Karpas-422 (cell line): ENCODE measurements around the gene LYST. TPM values are rescaled to one million over a fixed set of nuclear protein-coding genes. Genes with fewer than 3 reads are reported as not detected.

Experiments
- DNase-seq: peaks from one replicate; pipeline ENCODE4 v3.0.0-alpha.2; 2015
- H2AFZ ChIP-seq: fragments of 200-600 bp; sonication (generic); 2 replicates; pipeline ENCODE4 v1.6.1; 2014; ENCODE audit warnings: antibody characterized with exemption, low read length, mixed read lengths
- H3K27ac ChIP-seq: fragments of 200-600 bp; sonication (generic); 2 replicates; pipeline ENCODE4 v1.5.1; 2014; ENCODE audit warnings: mild to moderate bottlenecking, low read length, moderate library complexity
- H3K27me3 ChIP-seq: fragments of 200-600 bp; sonication (generic); 2 replicates; pipeline ENCODE4 v1.6.1; 2014; ENCODE audit warnings: low read length, mixed read lengths
- H3K36me3 ChIP-seq: fragments of 200-600 bp; sonication (generic); 2 replicates; pipeline ENCODE4 v1.6.1; 2014; ENCODE audit warnings: low read length, mixed read lengths; ENCODE audit not compliant: insufficient read depth
- H3K4me1 ChIP-seq: fragments of 200-600 bp; sonication (generic); 2 replicates; pipeline ENCODE4 v1.6.1; 2014; ENCODE audit warnings: mild to moderate bottlenecking, low read length, mixed read lengths
- H3K4me2 ChIP-seq: fragments of 200-600 bp; sonication (generic); 2 replicates; pipeline ENCODE4 v1.6.1; 2014; ENCODE audit warnings: low read length, low read depth, mild to moderate bottlenecking; ENCODE audit not compliant: poor library complexity, severe bottlenecking
- H3K4me3 ChIP-seq: fragments of 200-600 bp; sonication (generic); 2 replicates; pipeline ENCODE4 v1.5.1; 2014; ENCODE audit warnings: mild to moderate bottlenecking, antibody characterized with exemption, low read length, mixed read lengths
- H3K79me2 ChIP-seq: fragments of 200-600 bp; sonication (generic); 2 replicates; pipeline ENCODE4 v1.6.1; 2014; ENCODE audit warnings: mild to moderate bottlenecking, low read length, mixed read lengths
- H3K9ac ChIP-seq: fragments of 200-600 bp; sonication (generic); 2 replicates; pipeline ENCODE4 v1.6.0; 2014; ENCODE audit warnings: low read length
- H3K9me2 ChIP-seq: fragments of 200-600 bp; sonication (generic), shearing (Covaris generic); replicated peaks from 2 replicates; pipeline ENCODE4 v1.6.0; 2014; ENCODE audit warnings: mild to moderate bottlenecking, low read length, moderate library complexity; ENCODE audit not compliant: insufficient read depth
- H3K9me3 ChIP-seq: fragments of 300-700, 200-600 bp; sonication (generic); 2 replicates; pipeline ENCODE4 v1.6.1; 2014; ENCODE audit warnings: low read length, mixed read lengths
- H4K20me1 ChIP-seq: fragments of 200-600 bp; sonication (generic); 2 replicates; pipeline ENCODE4 v1.6.1; 2014; ENCODE audit warnings: mild to moderate bottlenecking, antibody characterized with exemption, low read length, low read depth; ENCODE audit not compliant: insufficient read depth
- total RNA-seq: library from RNA; depleted of rRNA; stranded (reverse); fragments of >200 nt; shearing (Covaris generic); gene quantifications from 2 replicates; pipeline ENCODE4 v1.2.3, GENCODE V29; 2014; ENCODE audit warnings: low replicate concordance

The LYST gene
- total RNA-seq, 1 experiment from 2014 or later: 7.8 TPM

DNA sequence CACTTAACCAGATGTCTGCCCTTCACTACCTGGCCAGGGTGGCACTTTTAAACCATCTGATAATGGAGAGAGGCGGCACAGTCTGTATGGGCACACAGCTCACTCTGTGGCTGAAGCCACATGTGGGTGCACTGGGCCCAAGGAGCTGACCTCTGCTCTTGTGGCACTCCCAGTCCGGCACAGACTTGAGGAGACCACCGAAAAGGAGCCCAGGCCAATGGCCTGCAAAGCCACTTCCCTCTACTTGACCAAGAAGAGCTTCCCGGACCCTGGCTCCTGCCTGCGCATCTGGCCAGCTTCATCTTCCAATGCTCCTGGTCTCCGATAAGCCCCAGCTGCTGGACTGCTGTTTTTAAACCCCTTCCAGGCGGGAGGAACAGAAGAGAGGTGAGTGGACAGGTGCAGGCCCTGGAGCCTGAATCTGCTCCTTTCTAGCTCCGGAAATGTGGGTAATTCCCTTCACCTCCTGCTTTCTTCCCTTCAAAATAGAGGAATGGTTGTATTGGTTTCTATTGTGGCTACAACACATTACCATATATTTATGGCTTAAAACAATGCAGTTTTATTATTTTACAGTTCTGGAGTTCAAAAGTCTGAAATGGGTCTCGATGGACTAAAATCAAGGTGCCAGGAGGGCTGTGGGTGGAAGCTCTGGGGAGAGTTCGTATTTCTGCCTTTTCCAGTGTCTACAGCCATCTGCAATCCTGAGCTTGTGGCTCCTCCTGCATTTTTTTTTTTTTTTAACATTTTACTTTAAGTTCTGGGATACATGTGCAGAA lies 228.8 kb downstream of the LYST start:
- Histone ChIP-seq H3K9ac (no peak overlapping the region), H3K27me3 (no peaks in the 10 kb centered on the region), H3K4me3 (no peak overlapping the region), H3K9me3 (no peaks in the 10 kb centered on the region), H3K36me3 (no peaks in the 10 kb centered on the region), H4K20me1 (no peaks in the 10 kb centered on the region), H3K27ac (no peak overlapping the region), H3K4me1 (no peaks in the 10 kb centered on the region), H2AFZ (no peak overlapping the region), H3K79me2 (no peaks in the 10 kb centered on the region), H3K4me2 (no peak overlapping the region), H3K9me2 (no peaks in the 10 kb centered on the region)
- DNase-seq: no peak

DNA sequence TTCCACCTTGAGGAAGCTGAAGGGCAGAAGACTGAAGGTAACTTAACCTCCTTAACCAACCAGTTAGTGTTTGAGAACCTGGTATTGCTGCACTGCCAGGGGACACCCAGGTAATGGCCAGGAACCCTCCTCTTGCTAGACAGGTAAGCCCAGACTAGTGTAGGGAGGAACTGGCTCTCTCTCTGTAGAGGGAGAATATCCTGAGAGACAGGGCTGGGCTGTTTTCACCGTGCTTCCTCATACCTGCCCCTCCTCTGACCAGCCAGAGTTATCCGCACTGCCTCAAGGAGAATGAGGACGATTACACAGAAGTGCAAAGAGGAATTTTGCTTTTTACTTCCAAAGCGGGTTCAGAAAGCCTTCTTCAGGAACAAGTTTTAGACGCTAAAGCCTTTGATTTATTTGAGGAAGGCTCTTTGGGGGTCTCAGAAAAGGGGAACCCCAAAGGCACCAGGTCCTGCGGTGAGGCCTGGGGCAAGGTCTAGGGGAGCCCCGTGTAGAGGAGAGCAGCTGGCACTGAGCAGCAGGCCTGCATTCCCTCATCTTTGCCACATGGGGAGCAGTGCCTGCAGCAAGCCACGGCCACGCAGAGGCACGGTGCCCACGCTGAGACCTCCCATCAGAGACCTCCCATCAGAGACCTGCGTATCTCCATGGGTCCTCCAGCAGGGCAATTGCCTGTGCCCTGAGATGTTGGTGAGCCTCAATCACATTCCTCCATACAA lies 230.6 kb downstream of the LYST start:
- Histone ChIP-seq H3K9ac (no peak overlapping the region), H3K4me2 (no peak overlapping the region), H3K27me3 (no peaks in the 10 kb centered on the region), H3K9me3 (no peaks in the 10 kb centered on the region), H3K27ac (no peak overlapping the region), H3K4me1 (no peaks in the 10 kb centered on the region), H4K20me1 (no peaks in the 10 kb centered on the region), H3K4me3 (no peak overlapping the region), H3K36me3 (no peaks in the 10 kb centered on the region), H2AFZ (no peak overlapping the region), H3K9me2 (no peaks in the 10 kb centered on the region), H3K79me2 (no peaks in the 10 kb centered on the region)
- no peak for DNase-seq

DNA sequence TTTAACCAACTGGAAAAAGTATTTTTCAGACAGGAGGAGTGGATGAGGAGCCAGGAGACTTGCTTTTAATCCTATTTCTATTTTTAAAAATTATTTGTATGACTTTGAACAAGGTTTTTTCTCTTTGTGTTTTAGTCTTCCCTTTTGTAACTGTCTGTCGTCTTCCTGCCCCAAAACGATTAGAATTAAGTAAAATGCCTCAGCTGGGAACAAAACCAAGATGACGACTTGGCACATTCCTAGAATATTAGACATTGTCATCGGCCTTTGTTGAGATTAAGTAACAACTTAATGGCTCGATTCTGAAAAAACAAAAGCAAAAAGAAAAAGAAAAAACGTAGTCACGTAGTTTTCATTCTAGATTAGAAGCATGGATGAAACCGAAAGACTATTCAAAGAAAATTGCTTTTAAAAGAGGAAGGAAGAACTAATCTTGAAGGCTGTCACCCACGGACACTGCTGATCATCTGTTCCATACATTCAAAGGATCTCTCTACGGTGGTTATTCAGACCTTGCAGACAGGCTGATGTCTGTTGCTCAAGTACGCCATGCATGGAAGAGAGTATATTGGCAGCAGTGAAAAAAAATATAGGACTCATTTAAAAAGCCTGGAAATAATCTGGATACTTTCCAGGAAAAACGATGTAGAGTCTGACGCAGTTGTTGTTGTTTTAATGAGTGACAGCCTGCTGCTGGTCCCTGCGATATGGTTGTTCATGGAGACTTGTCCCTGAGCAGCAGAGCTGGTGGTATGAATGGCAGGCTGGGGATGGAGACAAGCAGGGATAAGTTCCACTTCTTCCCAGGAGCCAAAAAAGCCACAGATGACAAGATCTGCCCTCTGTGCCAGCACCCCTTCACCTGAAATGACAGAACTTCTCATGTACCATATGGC lies 234.0 kb downstream of the LYST start:
- H3K9me3 ChIP-seq: no peaks in the 10 kb centered on the region
- H3K4me3 ChIP-seq: no peak overlapping the region
- H3K79me2 ChIP-seq: no peaks in the 10 kb centered on the region
- peak overlapping the region; percentile 7 for H3K4me2 ChIP-seq
- H3K36me3 ChIP-seq: no peaks in the 10 kb centered on the region
- no peak overlapping the region for H3K27ac ChIP-seq
- no peak overlapping the region for H3K9ac ChIP-seq
- H2AFZ ChIP-seq: no peak overlapping the region
- no peak for DNase-seq
- no peaks in the 10 kb centered on the region for H4K20me1 ChIP-seq
- no peaks in the 10 kb centered on the region for H3K4me1 ChIP-seq
- H3K27me3 ChIP-seq: no peaks in the 10 kb centered on the region
- no peaks in the 10 kb centered on the region for H3K9me2 ChIP-seq

DNA sequence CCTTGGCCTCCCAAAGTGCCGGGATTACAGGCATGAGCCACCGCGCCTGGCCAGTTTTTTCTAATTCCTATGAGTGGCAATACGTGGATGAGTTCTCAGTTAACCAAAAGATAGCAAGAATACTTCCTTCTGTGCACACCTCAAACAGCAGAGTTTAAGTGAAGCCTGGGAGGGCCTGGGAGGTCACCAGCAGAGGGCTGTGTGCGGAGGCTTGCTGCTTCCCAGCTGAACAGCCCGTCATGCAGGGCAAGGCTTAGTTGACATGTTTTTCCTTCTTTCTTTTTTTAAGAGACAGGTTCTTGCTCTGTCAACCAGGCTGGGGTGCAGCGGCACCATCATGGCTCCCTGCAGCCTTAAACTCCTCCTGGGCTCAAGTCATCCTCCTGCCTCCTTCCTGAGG lies 234.9 kb downstream of the LYST start:
- Histone ChIP-seq H3K36me3 (no peaks in the 10 kb centered on the region), H3K4me3 (no peak overlapping the region), H3K27ac (no peak overlapping the region), H4K20me1 (no peaks in the 10 kb centered on the region), H3K9me3 (no peaks in the 10 kb centered on the region), H3K27me3 (no peaks in the 10 kb centered on the region), H3K4me2 (no peak overlapping the region), H3K9me2 (no peaks in the 10 kb centered on the region), H3K4me1 (no peaks in the 10 kb centered on the region), H3K9ac (no peak overlapping the region), H3K79me2 (no peaks in the 10 kb centered on the region), H2AFZ (no peak overlapping the region)
- DNase-seq: no peak

DNA sequence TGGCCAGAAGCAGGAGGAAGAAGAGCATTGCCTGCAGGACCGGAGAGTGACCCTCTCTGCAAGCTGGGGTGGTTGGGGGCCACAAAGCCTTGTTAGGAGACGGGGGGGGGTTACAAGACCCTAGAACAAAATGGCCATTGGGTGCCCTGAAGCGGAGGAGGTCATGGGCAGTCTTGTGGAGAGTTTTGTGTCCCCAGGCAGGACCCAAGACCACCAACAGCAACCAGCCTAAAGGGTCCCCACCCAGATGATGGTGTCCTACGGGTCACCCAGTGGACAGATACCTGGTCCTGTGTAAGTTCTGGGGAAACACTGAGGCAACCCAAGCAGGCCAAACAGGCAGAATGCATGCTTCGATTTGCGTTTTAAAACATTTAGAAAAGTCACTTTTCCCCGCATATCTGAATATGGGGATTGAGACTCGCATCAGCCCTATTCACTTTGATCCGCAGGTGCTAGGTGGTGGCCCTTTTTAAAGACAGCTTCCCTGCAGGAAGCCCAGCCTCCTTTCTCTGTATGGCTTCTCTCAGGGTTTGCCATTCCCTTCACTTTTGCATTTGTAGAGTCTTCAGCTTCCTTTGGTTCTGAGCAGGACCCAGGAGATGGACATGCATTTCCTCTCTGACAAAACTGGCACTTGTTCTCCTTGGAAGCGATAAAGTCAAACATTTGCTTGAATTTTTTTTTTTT lies 238.2 kb downstream of the LYST start:
- DNase-seq: no peak
- H3K79me2 ChIP-seq: no peaks in the 10 kb centered on the region

DNA sequence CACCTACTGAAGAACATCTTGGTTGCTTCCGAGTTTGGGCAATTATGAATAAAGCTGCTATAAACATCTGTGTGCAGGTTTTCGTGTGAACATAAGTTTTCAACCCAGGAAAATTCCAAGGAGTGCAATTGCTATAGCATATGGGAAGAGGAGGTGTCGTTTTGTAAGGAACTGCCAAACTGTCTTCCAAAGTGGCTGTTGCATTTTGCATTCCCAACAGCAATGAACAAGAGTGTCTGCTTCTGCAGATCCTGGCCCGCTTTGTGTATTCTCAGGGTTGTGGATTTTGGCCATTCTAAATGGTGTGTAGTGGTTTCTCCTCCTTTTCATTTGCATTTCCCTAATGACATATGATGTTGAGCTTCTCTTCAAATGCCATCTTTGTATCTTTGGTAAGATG lies 240.9 kb downstream of the LYST start:
- H3K27me3 ChIP-seq: no peaks in the 10 kb centered on the region
- H3K4me3 ChIP-seq: no peak overlapping the region
- no peaks in the 10 kb centered on the region for H3K4me1 ChIP-seq
- H4K20me1 ChIP-seq: no peaks in the 10 kb centered on the region
- H2AFZ ChIP-seq: no peak overlapping the region
- H3K9me3 ChIP-seq: no peaks in the 10 kb centered on the region
- H3K79me2 ChIP-seq: no peaks in the 10 kb centered on the region
- no peak overlapping the region for H3K9ac ChIP-seq
- no peaks in the 10 kb centered on the region for H3K9me2 ChIP-seq
- DNase-seq: no peak
- H3K4me2 ChIP-seq: no peak overlapping the region
- no peaks in the 10 kb centered on the region for H3K36me3 ChIP-seq
- H3K27ac ChIP-seq: no peak overlapping the region

More for the DNA sequence above, 238.2 kb downstream of the LYST start:
- Histone ChIP-seq H3K4me3 (no peak overlapping the region), H3K9ac (no peak overlapping the region), H3K4me2 (no peak overlapping the region), H4K20me1 (no peaks in the 10 kb centered on the region), H3K9me2 (no peaks in the 10 kb centered on the region), H3K36me3 (no peaks in the 10 kb centered on the region), H3K4me1 (no peaks in the 10 kb centered on the region), H3K27me3 (no peaks in the 10 kb centered on the region), H3K27ac (no peak overlapping the region), H2AFZ (no peak overlapping the region), H3K9me3 (no peaks in the 10 kb centered on the region)

DNA sequence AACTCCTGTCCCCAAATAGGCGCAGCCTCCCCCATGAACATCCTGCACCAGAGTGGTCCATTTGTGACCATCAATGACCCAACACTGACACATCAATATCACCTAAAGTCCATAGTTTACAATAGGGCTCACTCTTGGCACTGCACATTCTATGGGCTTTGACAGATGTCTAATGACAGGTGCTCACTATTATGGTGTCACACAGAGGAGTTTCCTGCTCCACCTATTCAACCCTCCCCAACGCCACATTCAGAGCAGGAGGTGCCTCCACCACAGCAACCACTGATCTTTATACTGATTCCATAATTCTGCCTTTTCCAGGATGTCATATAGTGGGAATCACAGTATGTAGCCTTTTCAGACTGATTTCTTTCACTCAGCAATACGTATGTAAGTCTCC lies 241.4 kb downstream of the LYST start:
- Histone ChIP-seq H3K4me3 (no peak overlapping the region), H3K9me3 (no peaks in the 10 kb centered on the region), H3K27me3 (no peaks in the 10 kb centered on the region), H3K4me1 (no peaks in the 10 kb centered on the region), H2AFZ (no peak overlapping the region), H3K4me2 (no peak overlapping the region), H3K27ac (no peak overlapping the region), H4K20me1 (no peaks in the 10 kb centered on the region), H3K9me2 (no peaks in the 10 kb centered on the region), H3K79me2 (no peaks in the 10 kb centered on the region), H3K36me3 (no peaks in the 10 kb centered on the region), H3K9ac (no peak overlapping the region)
- DNase-seq: no peak
